Measurements from ENCODE around the gene ZNF100. TPM values are rescaled to one million over a fixed set of nuclear protein-coding genes. Genes with fewer than 3 reads are reported as not detected.
"Not testable (repeated sequence)": the region's sequence is repeated elsewhere in the genome, so short reads cannot be mapped to it uniquely, and the experiment has no call there.

Gene ZNF100
- total and polyA plus RNA-seq, 2 donors (not counting 1 experiment from before 2014, with no cell fraction given) = 2.3 to 2.4 TPM

DNA sequence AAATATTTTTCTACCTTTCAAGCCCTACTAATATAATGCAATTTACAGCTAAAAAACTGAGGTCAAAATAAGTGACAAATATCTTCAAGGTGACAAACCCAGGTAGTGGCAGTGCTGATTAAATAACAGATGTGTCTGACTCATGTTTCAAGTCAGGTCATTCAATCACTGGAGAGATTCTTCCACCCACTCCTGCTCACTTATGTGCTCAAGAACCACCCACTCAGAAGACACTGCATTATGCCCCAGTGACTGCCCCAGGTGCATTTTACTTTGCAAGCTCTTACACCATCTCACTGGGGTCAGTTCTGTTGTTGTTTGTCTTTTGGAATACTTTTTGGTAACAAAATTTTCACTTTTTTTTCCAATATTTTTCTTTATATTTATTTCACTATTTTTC lies 2.2 kb downstream of the ZNF100 start:
- Histone ChIP-seq H3K9ac (ENCODE audit: insufficient read depth, low read length) (no peak overlapping the region), H3K79me2 (ENCODE audit: control insufficient read depth, insufficient read depth, low read length) (peaks cover 6% of the 10 kb centered on the region), H3K4me1 (ENCODE audit: control insufficient read depth, extremely low read depth, insufficient read depth, low read length) (no peaks in the 10 kb centered on the region), H3K36me3 (ENCODE audit: control insufficient read depth, insufficient read depth, low read length) (no peaks in the 10 kb centered on the region), H3K27me3 (ENCODE audit: control insufficient read depth, insufficient read depth, low read length) (no peaks in the 10 kb centered on the region), H4K20me1 (ENCODE audit: control insufficient read depth, extremely low read depth, insufficient read depth, low read length) (no peaks in the 10 kb centered on the region), H2AFZ (ENCODE audit: low read length) (no peak overlapping the region), H3K4me2 (ENCODE audit: extremely low read depth, insufficient read depth, low read length) (no peak overlapping the region), H3K9me3 (ENCODE audit: control insufficient read depth, insufficient read depth, low read depth, low read length) (no peaks in the 10 kb centered on the region), H3K4me3 (replicated peaks in 1 of 4; ENCODE audit: control extremely low read depth in 1 of 4, insufficient read depth in 1 of 4, low read depth in 3 of 4, low read length in 4 of 4) (no peak overlapping the region), H3K27ac (ENCODE audit: insufficient read depth, low read length) (no peak overlapping the region)
- peak in 1 of 2 donors; percentile 1 for DNase-seq (ENCODE audit: low read depth in 2 of 2)
- no peak for TF ChIP-seq EZH2 (IDR thresholded peaks at IDR 0.05; ENCODE audit: low read length, missing control alignments)
- TF ChIP-seq, protein P1, sequence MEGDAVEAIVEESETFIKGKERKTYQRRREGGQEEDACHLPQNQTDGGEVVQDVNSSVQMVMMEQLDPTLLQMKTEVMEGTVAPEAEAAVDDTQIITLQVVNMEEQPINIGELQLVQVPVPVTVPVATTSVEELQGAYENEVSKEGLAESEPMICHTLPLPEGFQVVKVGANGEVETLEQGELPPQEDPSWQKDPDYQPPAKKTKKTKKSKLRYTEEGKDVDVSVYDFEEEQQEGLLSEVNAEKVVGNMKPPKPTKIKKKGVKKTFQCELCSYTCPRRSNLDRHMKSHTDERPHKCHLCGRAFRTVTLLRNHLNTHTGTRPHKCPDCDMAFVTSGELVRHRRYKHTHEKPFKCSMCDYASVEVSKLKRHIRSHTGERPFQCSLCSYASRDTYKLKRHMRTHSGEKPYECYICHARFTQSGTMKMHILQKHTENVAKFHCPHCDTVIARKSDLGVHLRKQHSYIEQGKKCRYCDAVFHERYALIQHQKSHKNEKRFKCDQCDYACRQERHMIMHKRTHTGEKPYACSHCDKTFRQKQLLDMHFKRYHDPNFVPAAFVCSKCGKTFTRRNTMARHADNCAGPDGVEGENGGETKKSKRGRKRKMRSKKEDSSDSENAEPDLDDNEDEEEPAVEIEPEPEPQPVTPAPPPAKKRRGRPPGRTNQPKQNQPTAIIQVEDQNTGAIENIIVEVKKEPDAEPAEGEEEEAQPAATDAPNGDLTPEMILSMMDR (conservative IDR thresholded peaks at IDR 0.05 in 1 of 2, IDR thresholded peaks at IDR 0.05 in 1 of 2; ENCODE audit: low read depth in 1 of 2, low read length in 2 of 2) = no peak

DNA sequence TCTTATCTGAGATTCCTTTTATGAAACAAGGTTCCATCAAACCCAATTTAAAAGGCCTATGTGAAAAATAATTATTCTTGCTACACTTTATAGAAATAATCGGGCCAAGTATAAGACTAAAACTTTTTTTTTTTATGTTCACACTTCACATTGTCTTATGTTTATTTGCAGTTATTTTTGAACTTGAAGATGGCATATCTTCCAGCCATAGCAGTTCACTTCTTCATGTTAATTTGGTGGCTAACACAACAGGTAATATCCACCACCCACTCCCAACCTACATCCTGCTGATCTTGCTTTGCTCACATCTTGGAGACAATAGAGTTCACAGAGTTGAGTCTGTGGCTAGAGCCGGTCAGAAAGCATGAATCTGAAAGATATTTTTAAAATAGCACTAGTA lies 5.8 kb downstream of the ZNF100 start:
- not testable (repeated sequence) for H4K20me1 ChIP-seq (ENCODE audit: control insufficient read depth, extremely low read depth, insufficient read depth, low read length); H3K36me3 ChIP-seq (ENCODE audit: control insufficient read depth, insufficient read depth, low read length); H3K9me3 ChIP-seq (ENCODE audit: control insufficient read depth, insufficient read depth, low read depth, low read length); H3K4me2 ChIP-seq (ENCODE audit: extremely low read depth, insufficient read depth, low read length); H3K9ac ChIP-seq (ENCODE audit: insufficient read depth, low read length); H3K4me3 ChIP-seq (replicated peaks in 1 of 4; ENCODE audit: control extremely low read depth in 1 of 4, insufficient read depth in 1 of 4, low read depth in 3 of 4, low read length in 4 of 4); H3K79me2 ChIP-seq (ENCODE audit: control insufficient read depth, insufficient read depth, low read length); DNase-seq (ENCODE audit: low read depth in 2 of 2); H3K27ac ChIP-seq (ENCODE audit: insufficient read depth, low read length); H3K4me1 ChIP-seq (ENCODE audit: control insufficient read depth, extremely low read depth, insufficient read depth, low read length); H3K27me3 ChIP-seq (ENCODE audit: control insufficient read depth, insufficient read depth, low read length); H2AFZ ChIP-seq (ENCODE audit: low read length)

DNA sequence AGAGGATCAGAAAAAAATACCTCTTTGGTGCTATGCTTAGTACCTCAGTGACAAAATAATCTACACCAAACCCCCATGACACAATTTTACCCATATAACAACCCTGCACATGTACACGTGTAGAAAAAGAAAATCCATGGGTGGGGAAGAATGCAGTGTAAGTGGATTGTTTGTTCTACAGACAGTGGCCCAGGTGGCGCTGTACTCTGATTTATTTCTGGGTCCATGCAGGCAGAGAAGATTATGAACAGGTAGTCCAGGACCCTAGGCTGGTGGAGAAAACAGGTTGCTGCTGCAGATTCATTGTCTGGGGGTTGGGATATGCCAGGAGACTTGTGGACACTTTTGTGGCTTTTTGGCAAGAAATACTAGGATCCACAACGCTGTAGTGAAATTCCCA lies 9.1 kb downstream of the ZNF100 start:
- H3K9ac ChIP-seq (ENCODE audit: insufficient read depth, low read length) = no peak overlapping the region
- TF ChIP-seq, protein P1 (conservative IDR thresholded peaks at IDR 0.05 in 1 of 2, IDR thresholded peaks at IDR 0.05 in 1 of 2; ENCODE audit: low read depth in 1 of 2, low read length in 2 of 2) = no peak
- TF ChIP-seq EZH2 (IDR thresholded peaks at IDR 0.05; ENCODE audit: low read length, missing control alignments) = no peak
- H3K36me3 ChIP-seq (ENCODE audit: control insufficient read depth, insufficient read depth, low read length) = no peaks in the 10 kb centered on the region
- no peak overlapping the region for H3K4me3 ChIP-seq (replicated peaks in 1 of 4; ENCODE audit: control extremely low read depth in 1 of 4, insufficient read depth in 1 of 4, low read depth in 3 of 4, low read length in 4 of 4)
- no peak overlapping the region for H3K4me2 ChIP-seq (ENCODE audit: extremely low read depth, insufficient read depth, low read length)
- no peaks in the 10 kb centered on the region for H3K9me3 ChIP-seq (ENCODE audit: control insufficient read depth, insufficient read depth, low read depth, low read length)
- no peak overlapping the region for H2AFZ ChIP-seq (ENCODE audit: low read length)
- no peaks in the 10 kb centered on the region for H3K79me2 ChIP-seq (ENCODE audit: control insufficient read depth, insufficient read depth, low read length)
- H4K20me1 ChIP-seq (ENCODE audit: control insufficient read depth, extremely low read depth, insufficient read depth, low read length) = no peaks in the 10 kb centered on the region
- no peaks in the 10 kb centered on the region for H3K4me1 ChIP-seq (ENCODE audit: control insufficient read depth, extremely low read depth, insufficient read depth, low read length)
- no peak overlapping the region for H3K27ac ChIP-seq (ENCODE audit: insufficient read depth, low read length)
- no peaks in the 10 kb centered on the region for H3K27me3 ChIP-seq (ENCODE audit: control insufficient read depth, insufficient read depth, low read length)
- no peak for DNase-seq (ENCODE audit: low read depth in 2 of 2)

DNA sequence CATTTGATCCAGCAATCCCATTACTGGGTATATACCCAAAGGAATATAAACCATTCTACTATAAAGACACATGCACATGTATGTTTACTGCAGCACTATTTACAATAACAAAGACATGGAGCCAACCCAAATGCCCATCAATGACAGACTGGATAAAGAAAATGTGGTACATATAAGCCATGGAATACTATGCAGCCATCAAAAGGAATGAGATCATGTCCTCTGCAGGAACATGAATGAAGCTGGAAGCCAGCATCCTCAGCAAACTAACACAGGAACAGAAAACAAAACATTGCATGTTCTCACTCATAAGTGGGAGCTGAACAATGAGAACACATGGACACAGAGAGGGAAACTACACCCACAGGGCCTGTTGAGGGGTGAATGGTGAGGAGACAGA lies 11.8 kb downstream of the ZNF100 start:
- H3K36me3 ChIP-seq (ENCODE audit: control insufficient read depth, insufficient read depth, low read length); H3K4me3 ChIP-seq (replicated peaks in 1 of 4; ENCODE audit: control extremely low read depth in 1 of 4, insufficient read depth in 1 of 4, low read depth in 3 of 4, low read length in 4 of 4); DNase-seq (ENCODE audit: low read depth in 2 of 2); H3K4me2 ChIP-seq (ENCODE audit: extremely low read depth, insufficient read depth, low read length); H3K9me3 ChIP-seq (ENCODE audit: control insufficient read depth, insufficient read depth, low read depth, low read length); H2AFZ ChIP-seq (ENCODE audit: low read length); H3K79me2 ChIP-seq (ENCODE audit: control insufficient read depth, insufficient read depth, low read length); H3K9ac ChIP-seq (ENCODE audit: insufficient read depth, low read length); H3K27me3 ChIP-seq (ENCODE audit: control insufficient read depth, insufficient read depth, low read length); H3K27ac ChIP-seq (ENCODE audit: insufficient read depth, low read length); H3K4me1 ChIP-seq (ENCODE audit: control insufficient read depth, extremely low read depth, insufficient read depth, low read length); H4K20me1 ChIP-seq (ENCODE audit: control insufficient read depth, extremely low read depth, insufficient read depth, low read length): not testable (repeated sequence)

Data from fibroblast of lung (primary cell).